Ectodermal cell (in vitro differentiated cells): Measurements from ENCODE around the gene C5orf24.
"Not testable (repeated sequence)": the region's sequence is repeated elsewhere in the genome, so short reads cannot be mapped to it uniquely, and the experiment has no call there.

ENCODE experiments used
- H3K27ac ChIP-seq: 2 replicates; pipeline ENCODE4 v1.7.0; 2013; ENCODE audit warnings: mild to moderate bottlenecking, low read depth, low read length; ENCODE audit not compliant: insufficient read depth, poor library complexity, severe bottlenecking
- H3K27me3 ChIP-seq: 2 replicates; pipeline ENCODE4 v1.7.0; 2013; ENCODE audit warnings: mild to moderate bottlenecking, low read length; ENCODE audit not compliant: insufficient read depth, control insufficient read depth, poor library complexity, severe bottlenecking
- H3K36me3 ChIP-seq: one replicate; pipeline ENCODE4 v1.7.0; 2013; ENCODE audit warnings: low read length; ENCODE audit not compliant: control insufficient read depth, insufficient read depth
- H3K4me1 ChIP-seq: one replicate; pipeline ENCODE4 v1.7.0; 2013; ENCODE audit warnings: low read length; ENCODE audit not compliant: control insufficient read depth, insufficient read depth
- H3K4me3 ChIP-seq: 2 replicates; pipeline ENCODE4 v1.7.0; 2013; ENCODE audit warnings: low read depth, low read length, control low read depth; ENCODE audit not compliant: insufficient read depth
- H3K9me3 ChIP-seq: 2 replicates; pipeline ENCODE4 v1.7.0; 2013; ENCODE audit warnings: mild to moderate bottlenecking, low read length, moderate library complexity; ENCODE audit not compliant: control insufficient read depth
- WGBS, 2 experiments: methylation state at CpG; one replicate each; pipeline ENCODE4 v1.1.7; 2013; ENCODE audit warnings: missing lambda C conversion rate in 2 of 2; 5-methylcytosine and 5-hydroxymethylcytosine counted together

C5orf24 gene

GRCh38 chr5:134880937-134881336 lies 35.2 kb downstream of the C5orf24 start:
- not testable (repeated sequence) for H3K27me3 ChIP-seq, H3K9me3 ChIP-seq, H3K4me3 ChIP-seq, H3K4me1 ChIP-seq, H3K36me3 ChIP-seq
- WGBS, 2 experiments: 91 to 100% methylated on average over 1 of the region's 3 CpGs
- H3K27ac ChIP-seq: peak overlapping the region; percentile 3

- H3K4me1 ChIP-seq, H3K27ac ChIP-seq, H3K9me3 ChIP-seq, H3K4me3 ChIP-seq, H3K27me3 ChIP-seq, H3K36me3 ChIP-seq: not testable (repeated sequence)
- WGBS, 2 experiments: 93 to 95% methylated on average over 25 to 30 of the region's 30 CpGs
Observed at GRCh38 chr5:134881711-134882110, 35.9 kb downstream of the C5orf24 start.

- 90 to 91% methylated on average over 14 of the region's 14 CpGs for WGBS, 2 experiments
- H3K36me3 ChIP-seq: no peaks in the 10 kb centered on the region
Observed at GRCh38 chr5:134887593-134888159, 41.9 kb downstream of the C5orf24 start.

GRCh38 chr5:134889335-134889734 lies 43.6 kb downstream of the C5orf24 start:
- Histone ChIP-seq H3K27me3 (no peaks in the 10 kb centered on the region), H3K27ac (no peak overlapping the region), H3K9me3 (no peaks in the 10 kb centered on the region), H3K4me3 (no peak overlapping the region), H3K4me1 (no peaks in the 10 kb centered on the region), H3K36me3 (no peaks in the 10 kb centered on the region)
- 94 to 97% methylated on average over 8 of the region's 8 CpGs for WGBS, 2 experiments

More at GRCh38 chr5:134887593-134888159, 41.9 kb downstream of the C5orf24 start:
- H3K4me3 ChIP-seq: no peak overlapping the region
- no peaks in the 10 kb centered on the region for H3K27me3 ChIP-seq
- no peak overlapping the region for H3K27ac ChIP-seq
- H3K4me1 ChIP-seq: no peaks in the 10 kb centered on the region
- H3K9me3 ChIP-seq: no peaks in the 10 kb centered on the region

GRCh38 chr5:134891473-134891872 lies 45.7 kb downstream of the C5orf24 start:
- no peaks in the 10 kb centered on the region for H3K4me1 ChIP-seq
- no CpG with 5 or more reads among the region's 1 CpG for WGBS, 2 experiments
- no peaks in the 10 kb centered on the region for H3K36me3 ChIP-seq
- H3K4me3 ChIP-seq: no peak overlapping the region
- H3K27ac ChIP-seq: no peak overlapping the region
- H3K9me3 ChIP-seq: no peaks in the 10 kb centered on the region
- no peaks in the 10 kb centered on the region for H3K27me3 ChIP-seq

GRCh38 chr5:134892282-134892681 lies 46.5 kb downstream of the C5orf24 start:
- Histone ChIP-seq H3K9me3 (no peaks in the 10 kb centered on the region), H3K4me1 (no peaks in the 10 kb centered on the region), H3K27ac (no peak overlapping the region), H3K4me3 (no peak overlapping the region), H3K27me3 (no peaks in the 10 kb centered on the region), H3K36me3 (no peaks in the 10 kb centered on the region)
- WGBS, 2 experiments: 96 to 100% methylated on average over 3 of the region's 3 CpGs

- Histone ChIP-seq H3K4me3 (no peak overlapping the region), H3K9me3 (no peaks in the 10 kb centered on the region), H3K27me3 (no peaks in the 10 kb centered on the region), H3K27ac (no peak overlapping the region), H3K4me1 (no peaks in the 10 kb centered on the region), H3K36me3 (no peaks in the 10 kb centered on the region)
- WGBS, 2 experiments: 95 to 98% methylated on average over 2 of the region's 2 CpGs
Observed at GRCh38 chr5:134892926-134893325, 47.2 kb downstream of the C5orf24 start.

- Histone ChIP-seq H3K4me1 (no peaks in the 10 kb centered on the region), H3K36me3 (no peaks in the 10 kb centered on the region), H3K9me3 (no peaks in the 10 kb centered on the region), H3K4me3 (no peak overlapping the region), H3K27ac (no peak overlapping the region), H3K27me3 (no peaks in the 10 kb centered on the region)
- WGBS, 2 experiments: 95% methylated on average over 7 of the region's 7 CpGs
Observed at GRCh38 chr5:134893748-134894505, 48.2 kb downstream of the C5orf24 start.

- no peaks in the 10 kb centered on the region for H3K27me3 ChIP-seq
- no peaks in the 10 kb centered on the region for H3K36me3 ChIP-seq
- H3K4me1 ChIP-seq: no peaks in the 10 kb centered on the region
- H3K4me3 ChIP-seq: no peak overlapping the region
- no peaks in the 10 kb centered on the region for H3K9me3 ChIP-seq
- WGBS, 2 experiments: 89 to 93% methylated on average over 8 to 10 of the region's 10 CpGs
- no peak overlapping the region for H3K27ac ChIP-seq
Observed at GRCh38 chr5:134902071-134902801, 56.5 kb downstream of the C5orf24 start.

GRCh38 chr5:134904610-134905245 lies 59.0 kb downstream of the C5orf24 start, which contains the start of gene PCBD2:
Gene PCBD2 (plus strand): TSS chr5:134905131. CDS start chr5:134905140, 9 bp downstream.
- no peaks in the 10 kb centered on the region for H3K36me3 ChIP-seq
- H3K4me3 ChIP-seq: peak within 1 kb of the TSS; percentile 71
- 0% methylated on average over 84 of the region's 84 CpGs for WGBS, 2 experiments
- no peaks in the 10 kb centered on the region for H3K4me1 ChIP-seq
- no peaks in the 10 kb centered on the region for H3K27me3 ChIP-seq
- no peaks in the 10 kb centered on the region for H3K9me3 ChIP-seq
- H3K27ac ChIP-seq: peak within 1 kb of the TSS; percentile 76
